Smooth muscle cell (in vitro differentiated cells): ENCODE data around the gene RBFOX1. TPM values are rescaled to one million over a fixed set of nuclear protein-coding genes. Genes with fewer than 3 reads are reported as not detected.

Experiments used
- DNase-seq: peaks from one replicate; lab custom pipeline; 2025; ENCODE audit not compliant: unreplicated experiment; lab: John Stamatoyannopoulos, UW
- H2AFZ ChIP-seq: fragments of 200-600 bp; sonication (generic); 2 replicates; pipeline ENCODE4 v1.6.0; 2016; ENCODE audit warnings: antibody characterized with exemption, low read depth, mild to moderate bottlenecking
- H3F3A ChIP-seq: fragments of 200-600 bp; sonication (generic); 2 replicates; pipeline ENCODE4 v1.6.0; 2017; ENCODE audit warnings: antibody characterized with exemption, low read depth
- H3K27ac ChIP-seq: fragments of 200-600 bp; sonication (generic); 2 replicates; pipeline ENCODE4 v1.5.1; 2016; ENCODE audit warnings: low read depth, mild to moderate bottlenecking
- H3K27me3 ChIP-seq: fragments of 200-600 bp; sonication (generic); 2 replicates; pipeline ENCODE4 v1.6.1; 2016; ENCODE audit warnings: low read depth, mild to moderate bottlenecking
- H3K36me3 ChIP-seq: fragments of 200-600 bp; sonication (generic); 2 replicates; pipeline ENCODE4 v1.5.1; 2016; ENCODE audit warnings: low read depth
- H3K4me1 ChIP-seq: fragments of 200-600 bp; sonication (generic); 2 replicates; pipeline ENCODE4 v1.5.1; 2016; ENCODE audit warnings: low read depth
- H3K4me2 ChIP-seq: fragments of 200-600 bp; sonication (generic); 2 replicates; pipeline ENCODE4 v1.6.0; 2016; ENCODE audit warnings: mild to moderate bottlenecking
- H3K4me3 ChIP-seq: fragments of 200-600 bp; sonication (generic); 2 replicates; pipeline ENCODE4 v1.5.1; 2016; ENCODE audit warnings: mild to moderate bottlenecking
- H3K79me2 ChIP-seq: fragments of 200-600 bp; sonication (generic); 2 replicates; pipeline ENCODE4 v1.6.0; 2016; ENCODE audit warnings: low read depth, mild to moderate bottlenecking
- H3K9ac ChIP-seq: fragments of 200-600 bp; sonication (generic); 2 replicates; pipeline ENCODE4 v1.6.0; 2016; ENCODE audit warnings: low read depth
- H3K9me3 ChIP-seq: fragments of 200-600 bp; sonication (generic); replicated peaks from 2 replicates; pipeline ENCODE4 v1.5.1; 2016; ENCODE audit warnings: low read depth
- H4K20me1 ChIP-seq: fragments of 200-600 bp; sonication (generic); 2 replicates; pipeline ENCODE4 v1.6.0; 2016; ENCODE audit warnings: low read depth
- WGBS: methylation state at CpG from one replicate; pipeline ENCODE4 v1.1.7; 2016; ENCODE audit warnings: low lambda C conversion rate; 5-methylcytosine and 5-hydroxymethylcytosine counted together
- polyA plus RNA-seq: library from polyadenylated mRNA; unstranded; fragments of >200 nt; fragmentation: Nextera tagmentation; extraction: Ambion mirVana; gene quantifications from 2 replicates; pipeline ENCODE4 v1.2.1, GENCODE V29; 2016
- total RNA-seq: library from RNA; depleted of rRNA; stranded (reverse); fragments of >200 nt; gene quantifications from 2 replicates; pipeline ENCODE4 v1.2.3, GENCODE V29; 2014
- TF ChIP-seq, protein P1 (sequence below): fragments of 200-600 bp; sonication (generic); IDR thresholded peaks from 2 replicates; pipeline ENCODE4 v1.5.1; 2017; ENCODE audit warnings: borderline replicate concordance, mild to moderate bottlenecking, antibody characterized with exemption; ENCODE audit not compliant: insufficient read depth, poor library complexity, severe bottlenecking

Gene RBFOX1
- total and polyA plus RNA-seq, 2 experiments from 2014 or later: not detected

GRCh38 chr16:7651803-7652570 lies 319.3 kb downstream of the RBFOX1 start:
- H3F3A ChIP-seq: no peaks in the 10 kb centered on the region
- H4K20me1 ChIP-seq: no peaks in the 10 kb centered on the region
- H3K9me3 ChIP-seq: no peaks in the 10 kb centered on the region
- WGBS: 81% methylated on average over 9 of the region's 9 CpGs
- H3K9ac ChIP-seq: no peak overlapping the region
- no peak overlapping the region for H2AFZ ChIP-seq
- H3K36me3 ChIP-seq: no peaks in the 10 kb centered on the region
- peaks cover 4% of the 10 kb centered on the region for H3K27me3 ChIP-seq
- no peak overlapping the region for H3K4me3 ChIP-seq
- TF ChIP-seq, protein P1, sequence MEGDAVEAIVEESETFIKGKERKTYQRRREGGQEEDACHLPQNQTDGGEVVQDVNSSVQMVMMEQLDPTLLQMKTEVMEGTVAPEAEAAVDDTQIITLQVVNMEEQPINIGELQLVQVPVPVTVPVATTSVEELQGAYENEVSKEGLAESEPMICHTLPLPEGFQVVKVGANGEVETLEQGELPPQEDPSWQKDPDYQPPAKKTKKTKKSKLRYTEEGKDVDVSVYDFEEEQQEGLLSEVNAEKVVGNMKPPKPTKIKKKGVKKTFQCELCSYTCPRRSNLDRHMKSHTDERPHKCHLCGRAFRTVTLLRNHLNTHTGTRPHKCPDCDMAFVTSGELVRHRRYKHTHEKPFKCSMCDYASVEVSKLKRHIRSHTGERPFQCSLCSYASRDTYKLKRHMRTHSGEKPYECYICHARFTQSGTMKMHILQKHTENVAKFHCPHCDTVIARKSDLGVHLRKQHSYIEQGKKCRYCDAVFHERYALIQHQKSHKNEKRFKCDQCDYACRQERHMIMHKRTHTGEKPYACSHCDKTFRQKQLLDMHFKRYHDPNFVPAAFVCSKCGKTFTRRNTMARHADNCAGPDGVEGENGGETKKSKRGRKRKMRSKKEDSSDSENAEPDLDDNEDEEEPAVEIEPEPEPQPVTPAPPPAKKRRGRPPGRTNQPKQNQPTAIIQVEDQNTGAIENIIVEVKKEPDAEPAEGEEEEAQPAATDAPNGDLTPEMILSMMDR: no peak
- H3K4me2 ChIP-seq: no peak overlapping the region
- DNase-seq: no peak
- H3K4me1 ChIP-seq: no peaks in the 10 kb centered on the region
- no peaks in the 10 kb centered on the region for H3K79me2 ChIP-seq
- H3K27ac ChIP-seq: no peak overlapping the region

- H3F3A ChIP-seq: no peaks in the 10 kb centered on the region
- H3K9ac ChIP-seq: no peak overlapping the region
- H3K27ac ChIP-seq: no peak overlapping the region
- H4K20me1 ChIP-seq: no peaks in the 10 kb centered on the region
- H3K79me2 ChIP-seq: no peaks in the 10 kb centered on the region
- peaks cover 4% of the 10 kb centered on the region for H3K27me3 ChIP-seq
- TF ChIP-seq, protein P1: no peak
- no peak for DNase-seq
- WGBS: 92% methylated on average over 9 of the region's 32 CpGs
- H3K36me3 ChIP-seq: no peaks in the 10 kb centered on the region
- H3K4me2 ChIP-seq: no peak overlapping the region
- H3K4me3 ChIP-seq: no peak overlapping the region
- H3K9me3 ChIP-seq: no peaks in the 10 kb centered on the region
- H3K4me1 ChIP-seq: no peaks in the 10 kb centered on the region
- H2AFZ ChIP-seq: no peak overlapping the region
Measured at GRCh38 chr16:7653746-7654461, 321.3 kb downstream of the RBFOX1 start.

DNA sequence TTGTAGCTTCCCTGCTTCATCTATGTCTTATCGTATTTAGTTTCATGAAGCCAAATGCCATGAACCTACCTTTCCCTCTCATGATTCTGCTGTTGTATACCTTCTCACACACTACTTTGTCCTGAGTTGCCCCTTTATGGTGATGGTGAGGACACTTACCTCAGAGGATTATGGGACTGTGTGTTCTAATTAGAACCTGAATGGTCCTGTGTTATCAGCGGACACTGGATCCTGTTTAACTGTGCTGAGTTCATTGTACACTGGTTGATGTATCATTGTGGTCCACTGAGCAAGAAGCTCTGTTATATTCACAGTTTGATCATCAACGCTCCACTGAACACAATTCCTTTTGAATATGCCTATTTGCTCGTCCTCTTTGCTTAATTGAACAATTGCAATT lies 343.0 kb downstream of the RBFOX1 start:
- no peak overlapping the region for H2AFZ ChIP-seq
- H3K4me3 ChIP-seq: no peak overlapping the region
- no peaks in the 10 kb centered on the region for H3K9me3 ChIP-seq
- no peak for DNase-seq
- H3K9ac ChIP-seq: no peak overlapping the region
- no peak overlapping the region for H3K4me2 ChIP-seq
- no peaks in the 10 kb centered on the region for H3F3A ChIP-seq
- H4K20me1 ChIP-seq: no peaks in the 10 kb centered on the region
- H3K27me3 ChIP-seq: no peaks in the 10 kb centered on the region
- H3K4me1 ChIP-seq: no peaks in the 10 kb centered on the region
- H3K79me2 ChIP-seq: no peaks in the 10 kb centered on the region
- TF ChIP-seq, protein P1: no peak
- H3K36me3 ChIP-seq: no peaks in the 10 kb centered on the region
- H3K27ac ChIP-seq: no peak overlapping the region
- WGBS: 89% methylated on average over 4 of the region's 4 CpGs
